NK-92 (cell line): Measurements from ENCODE around the gene CCL13.
"Not testable (repeated sequence)": the region's sequence is repeated elsewhere in the genome, so short reads cannot be mapped to it uniquely, and the experiment has no call there.

ENCODE experiments used
- DNase-seq: peaks from one replicate; lab custom pipeline; 2025; ENCODE audit not compliant: unreplicated experiment; lab: John Stamatoyannopoulos, UW

CCL13 gene

GRCh38 chr17:34356194-34356593 lies at the start of gene CCL13:
TSS of gene CCL13 (plus strand) at chr17:34356480. CDS start at chr17:34356527, 47 bp downstream.
- no peak for DNase-seq

DNA sequence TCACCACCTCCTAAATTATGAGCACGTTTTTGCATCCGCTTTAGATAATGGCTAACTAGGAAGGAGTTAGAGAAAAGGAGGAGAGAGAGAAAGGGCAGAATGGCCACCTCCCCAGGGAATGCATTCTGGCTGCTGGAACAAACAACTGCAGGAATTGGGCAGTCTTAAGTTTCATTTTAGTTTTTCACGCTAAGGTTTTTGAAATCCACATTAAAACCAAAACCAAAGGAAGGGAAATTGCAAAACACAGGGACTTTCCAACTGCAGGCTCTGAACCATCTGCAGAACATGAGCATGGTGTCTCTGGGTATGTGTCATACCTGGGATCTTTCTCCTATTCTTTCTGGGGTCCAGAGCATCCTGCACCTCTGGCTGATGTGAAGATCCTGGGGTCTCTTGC lies 49.2 kb upstream of the CCL13 start:
- no peak for DNase-seq

DNA sequence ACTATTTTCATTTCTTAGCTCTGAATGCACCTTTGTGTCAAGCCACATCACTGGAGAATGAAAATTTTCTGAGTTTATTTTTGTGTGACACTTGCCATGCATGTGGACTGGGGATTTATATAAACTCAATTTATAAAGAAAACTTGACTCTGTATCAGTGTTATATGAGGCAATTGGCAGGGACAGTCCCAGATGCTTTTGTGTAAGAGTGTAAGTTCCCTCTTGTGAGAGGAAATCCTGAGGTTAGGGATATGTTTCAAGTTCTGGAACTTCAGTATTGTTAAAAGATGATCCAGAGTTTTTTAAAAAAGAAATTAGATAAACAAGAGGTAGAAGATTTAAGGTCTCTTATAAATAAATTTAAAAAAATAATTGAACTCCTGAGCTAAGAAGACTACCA lies 47.9 kb upstream of the CCL13 start:
- DNase-seq: no peak

DNA sequence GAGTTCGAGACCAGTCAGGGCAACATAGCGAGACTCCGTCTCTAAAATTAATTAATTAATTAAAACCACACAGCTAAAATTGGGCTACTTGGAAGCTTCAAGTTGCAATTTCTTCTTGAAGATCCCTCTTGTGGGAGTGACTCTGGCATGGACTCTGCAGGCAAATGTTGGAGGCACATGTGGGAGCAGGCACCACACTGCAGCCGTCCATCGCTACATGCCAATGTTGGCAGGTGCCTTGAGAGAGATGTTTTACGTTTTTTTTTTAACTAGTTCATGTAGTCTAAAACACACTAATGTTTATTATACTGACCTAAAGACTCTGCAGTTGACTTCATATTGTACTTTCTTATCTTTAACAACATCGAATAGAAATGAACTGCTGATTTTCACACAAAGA lies 45.0 kb upstream of the CCL13 start:
- no peak for DNase-seq

GRCh38 chr17:34312080-34312479 lies 44.2 kb upstream of the CCL13 start:
- DNase-seq: no peak

DNA sequence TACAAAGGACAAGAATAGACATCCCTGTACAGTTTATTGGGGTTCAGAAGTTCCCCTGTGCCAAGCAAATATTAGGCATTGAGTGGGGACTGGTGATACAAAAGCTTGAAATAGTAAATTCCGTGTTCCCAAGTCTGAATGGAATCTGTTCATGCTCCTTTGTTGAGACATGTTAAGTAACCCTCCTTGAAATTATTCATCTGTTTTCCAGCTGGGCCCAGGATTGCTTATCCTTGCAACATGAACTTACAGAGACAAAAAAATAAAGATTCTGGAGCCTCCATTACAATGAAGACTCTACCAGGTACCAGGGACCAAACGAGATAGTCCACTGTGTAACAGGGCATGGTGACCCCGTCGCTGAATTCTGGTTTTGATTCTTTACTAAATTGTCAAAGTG lies 43.1 kb upstream of the CCL13 start:
- DNase-seq: no peak

DNA sequence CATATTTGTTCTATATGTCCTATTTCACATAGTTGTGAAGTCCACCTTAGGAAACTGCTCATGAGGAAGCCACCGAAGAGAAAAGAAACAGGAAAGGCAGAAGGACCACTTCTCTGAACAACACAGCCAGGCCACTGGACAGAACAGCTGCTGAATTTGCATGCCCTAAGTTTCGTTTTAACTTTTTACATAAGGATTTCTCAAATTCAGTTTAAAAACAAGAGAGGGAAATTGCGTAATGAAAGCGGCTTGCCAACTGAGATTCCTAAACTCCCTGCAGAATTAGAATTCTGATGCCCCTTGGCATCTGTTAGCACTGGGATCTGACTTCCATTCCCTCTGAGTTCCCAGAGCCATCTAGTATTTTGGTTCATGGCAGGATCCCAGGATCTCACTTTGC lies 42.0 kb upstream of the CCL13 start:
- DNase-seq: no peak

DNA sequence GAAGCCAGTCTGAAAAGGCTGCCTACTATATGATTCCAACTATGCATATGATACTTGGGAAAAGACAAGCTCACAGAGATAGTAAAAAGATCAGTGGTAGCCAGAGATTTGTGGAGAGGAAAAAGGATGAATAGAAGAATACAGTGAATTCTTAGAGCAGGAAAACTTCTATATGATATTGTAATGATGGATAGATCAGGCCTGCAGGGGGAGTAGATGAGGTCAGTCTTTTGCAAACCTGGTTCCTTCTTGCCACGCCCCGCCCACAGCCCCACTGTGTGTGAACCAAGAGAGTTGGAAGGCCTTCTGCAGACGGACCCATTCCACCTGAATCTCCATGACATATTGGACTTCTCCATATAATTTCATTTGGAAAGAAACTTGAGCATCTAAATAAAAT lies 37.8 kb upstream of the CCL13 start:
- DNase-seq: no peak

DNA sequence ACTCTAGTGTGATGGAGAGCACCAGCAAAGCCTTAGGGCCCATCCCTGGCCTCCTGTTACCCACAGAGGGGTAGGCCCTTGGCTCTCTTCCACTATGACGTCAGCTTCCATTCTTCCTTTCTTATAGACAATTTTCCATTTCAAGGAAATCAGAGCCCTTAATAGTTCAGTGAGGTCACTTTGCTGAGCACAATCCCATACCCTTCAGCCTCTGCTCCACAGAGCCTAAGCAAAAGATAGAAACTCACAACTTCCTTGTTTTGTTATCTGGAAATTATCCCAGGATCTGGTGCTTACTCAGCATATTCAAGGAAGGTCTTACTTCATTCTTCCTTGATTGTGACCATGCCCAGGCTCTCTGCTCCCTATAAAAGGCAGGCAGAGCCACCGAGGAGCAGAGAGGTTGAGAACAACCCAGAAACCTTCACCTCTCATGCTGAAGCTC lies 37.2 kb upstream of the CCL13 start, which contains the start of gene CCL8:
Gene CCL8, plus strand, starts transcription at position 397 of the 445 bp plus-strand sequence. CDS start 67 bp downstream, outside the sequence.
- DNase-seq: no peak

- no peak for DNase-seq
These were observed 34.3 kb upstream of the CCL13 start for GRCh38 chr17:34321964-34322363.

DNA sequence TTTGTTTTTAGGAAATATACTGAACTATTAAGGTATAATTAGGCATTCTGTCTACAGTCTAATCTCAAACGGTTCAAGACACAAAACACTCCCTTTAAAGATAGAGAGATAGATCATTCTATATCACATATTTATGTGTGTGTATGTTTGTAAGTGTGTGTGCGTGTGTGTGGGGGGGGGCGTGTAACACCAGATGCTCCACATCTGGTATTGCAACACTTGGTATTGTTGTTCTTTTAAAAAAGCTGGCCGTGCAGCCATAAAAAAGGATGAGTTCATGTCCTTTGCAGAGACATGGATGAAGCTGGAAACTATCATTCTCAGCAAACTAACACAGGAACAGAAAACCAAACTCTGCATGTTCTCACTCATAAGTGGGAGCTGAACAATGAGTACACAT lies 28.7 kb upstream of the CCL13 start:
- not testable (repeated sequence) for DNase-seq

- no peak for DNase-seq
These were observed 18.6 kb upstream of the CCL13 start for GRCh38 chr17:34337701-34338100.

DNA sequence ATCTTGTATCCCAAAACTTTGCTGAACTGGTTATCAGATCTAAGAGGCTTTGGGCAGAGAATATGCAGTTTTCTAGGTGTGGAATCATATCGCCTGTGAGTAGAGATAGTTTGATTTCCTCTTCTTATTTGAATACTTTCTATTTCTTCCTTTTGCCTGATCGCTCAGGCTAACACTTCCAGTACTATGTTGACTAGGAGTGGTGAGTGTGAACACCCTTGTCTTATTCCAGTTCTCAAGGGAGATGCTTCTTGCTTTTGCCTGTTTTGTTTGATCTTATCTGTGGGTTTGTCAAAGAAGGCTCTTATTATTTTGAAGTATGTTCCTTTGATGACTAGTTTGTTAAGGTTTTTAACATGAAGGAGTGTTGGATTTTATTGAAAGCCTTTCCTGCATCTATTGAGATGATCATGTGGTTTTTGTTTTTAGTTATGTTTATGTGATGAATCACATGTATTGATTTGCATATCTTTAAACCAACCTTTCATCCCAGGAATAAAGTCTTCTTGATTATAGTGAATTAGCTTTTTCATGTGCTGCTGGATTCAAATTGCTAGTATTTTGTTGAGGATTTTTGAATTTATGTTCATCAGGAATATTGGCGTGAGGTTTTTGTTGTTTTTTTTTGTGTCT lies 17.0 kb upstream of the CCL13 start:
- no peak for DNase-seq

DNA sequence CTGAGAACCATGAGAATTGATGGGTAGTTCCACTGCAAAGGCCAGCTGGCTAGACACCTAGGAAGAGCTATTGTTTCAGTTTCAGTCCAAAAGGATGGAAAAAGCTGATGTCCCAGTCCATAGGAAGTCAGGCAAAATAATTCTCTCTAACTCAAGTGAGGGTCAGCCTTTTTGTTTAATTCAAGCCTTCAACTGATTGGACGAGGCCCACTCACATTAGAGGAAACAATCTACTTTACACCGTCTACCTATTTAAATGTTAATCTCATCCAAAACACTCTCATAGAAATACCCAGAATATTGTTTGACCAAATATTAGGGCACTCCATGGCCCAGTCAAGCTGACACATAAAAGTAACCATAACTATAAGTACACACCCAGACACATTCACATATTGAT lies 14.4 kb upstream of the CCL13 start:
- DNase-seq: no peak

DNA sequence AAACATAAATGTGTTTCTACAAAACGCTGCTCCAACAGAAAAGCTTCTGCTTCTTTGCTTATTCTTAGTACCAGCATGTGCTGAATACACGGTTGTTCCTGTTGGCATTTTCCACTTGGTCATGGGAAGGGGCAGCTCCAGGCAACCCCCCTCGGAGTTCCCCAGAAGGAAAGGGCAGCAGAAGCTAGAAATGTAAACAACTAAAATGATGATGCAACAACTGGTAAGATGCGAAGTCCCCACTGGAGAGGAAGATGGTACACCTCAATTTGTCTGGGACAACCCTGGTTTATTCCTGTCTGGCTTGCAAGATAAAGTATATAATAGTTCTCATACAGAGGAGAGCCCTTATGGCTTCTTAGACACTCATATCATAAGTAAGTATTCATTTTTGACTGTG lies 9.2 kb upstream of the CCL13 start:
- DNase-seq: no peak

DNA sequence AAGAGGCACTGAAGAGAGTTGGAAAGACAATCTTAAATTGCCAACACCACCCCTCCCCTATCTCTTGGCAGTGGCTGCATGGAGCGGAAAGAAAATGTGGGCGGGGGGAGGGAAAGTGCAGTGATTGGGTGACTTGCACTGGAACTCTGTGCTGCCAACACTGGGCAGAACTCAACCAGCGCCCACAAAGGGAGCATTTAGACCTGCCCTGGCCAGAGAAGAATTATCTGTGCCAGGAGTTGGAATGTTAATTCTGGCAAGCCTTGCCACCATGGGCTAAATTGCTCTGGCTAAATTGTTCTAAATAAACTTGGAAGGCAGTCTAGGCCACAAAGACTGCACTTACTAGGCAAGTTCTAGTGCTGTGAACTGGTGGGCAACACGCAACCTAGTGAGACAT lies 6.5 kb upstream of the CCL13 start:
- no peak for DNase-seq

DNA sequence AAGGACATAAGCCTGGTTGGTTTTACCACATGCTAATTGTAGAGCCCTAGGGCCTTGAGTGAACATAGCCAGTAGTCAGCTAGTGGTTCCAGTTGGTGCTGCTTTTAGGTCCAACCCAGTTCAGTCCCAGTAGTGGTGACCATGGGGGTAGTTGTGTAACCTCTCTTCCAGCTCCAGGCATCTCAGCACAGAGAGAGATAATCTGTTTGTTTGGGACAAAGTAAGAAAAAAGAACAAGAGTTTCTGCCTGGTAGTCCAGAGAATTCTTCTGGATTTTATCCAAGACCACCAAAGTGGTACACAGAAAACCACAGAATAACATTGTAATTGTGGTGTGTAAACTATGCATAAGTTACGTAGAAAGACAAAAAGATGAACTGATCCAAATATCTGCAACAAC lies 5.2 kb upstream of the CCL13 start:
- DNase-seq: no peak

DNA sequence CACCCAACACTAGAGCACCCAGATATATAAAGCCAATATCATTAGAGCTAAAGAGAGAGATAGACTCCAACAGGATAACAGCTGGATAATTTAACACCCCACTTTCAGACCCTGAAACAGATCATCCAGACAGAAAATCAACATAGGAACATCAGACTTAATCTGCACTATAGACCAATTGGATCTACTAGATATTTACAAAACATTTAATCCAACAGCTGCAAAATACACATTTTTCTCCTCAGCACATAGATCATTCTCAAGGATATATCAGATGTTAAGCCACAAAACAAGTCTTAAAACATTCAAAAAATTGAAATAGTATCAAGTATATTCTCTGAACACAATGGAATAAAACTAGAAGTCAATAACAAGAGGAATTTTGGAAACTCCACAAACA lies 4.1 kb upstream of the CCL13 start:
- DNase-seq: no peak

- DNase-seq: no peak
These were observed 1.6 kb upstream of the CCL13 start for GRCh38 chr17:34354637-34355036.

DNA sequence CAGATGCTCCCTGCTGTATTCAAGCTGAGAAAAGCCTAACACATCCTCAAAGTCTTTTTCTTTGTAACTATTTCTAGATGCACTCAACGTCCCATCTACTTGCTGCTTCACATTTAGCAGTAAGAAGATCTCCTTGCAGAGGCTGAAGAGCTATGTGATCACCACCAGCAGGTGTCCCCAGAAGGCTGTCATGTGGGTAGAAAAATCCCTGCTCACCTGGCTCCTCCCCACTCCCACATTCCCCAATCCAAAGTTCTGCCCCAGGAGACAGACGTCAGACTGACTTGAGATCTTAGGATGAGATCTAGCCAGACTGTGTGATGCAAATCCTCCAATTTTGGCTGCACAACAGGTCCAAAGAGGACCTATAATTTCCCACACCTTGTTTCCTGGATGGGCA lies 1.1 kb downstream of the CCL13 start:
- no peak for DNase-seq

- DNase-seq: no peak
These were observed 2.4 kb downstream of the CCL13 start for GRCh38 chr17:34358631-34359030.

DNA sequence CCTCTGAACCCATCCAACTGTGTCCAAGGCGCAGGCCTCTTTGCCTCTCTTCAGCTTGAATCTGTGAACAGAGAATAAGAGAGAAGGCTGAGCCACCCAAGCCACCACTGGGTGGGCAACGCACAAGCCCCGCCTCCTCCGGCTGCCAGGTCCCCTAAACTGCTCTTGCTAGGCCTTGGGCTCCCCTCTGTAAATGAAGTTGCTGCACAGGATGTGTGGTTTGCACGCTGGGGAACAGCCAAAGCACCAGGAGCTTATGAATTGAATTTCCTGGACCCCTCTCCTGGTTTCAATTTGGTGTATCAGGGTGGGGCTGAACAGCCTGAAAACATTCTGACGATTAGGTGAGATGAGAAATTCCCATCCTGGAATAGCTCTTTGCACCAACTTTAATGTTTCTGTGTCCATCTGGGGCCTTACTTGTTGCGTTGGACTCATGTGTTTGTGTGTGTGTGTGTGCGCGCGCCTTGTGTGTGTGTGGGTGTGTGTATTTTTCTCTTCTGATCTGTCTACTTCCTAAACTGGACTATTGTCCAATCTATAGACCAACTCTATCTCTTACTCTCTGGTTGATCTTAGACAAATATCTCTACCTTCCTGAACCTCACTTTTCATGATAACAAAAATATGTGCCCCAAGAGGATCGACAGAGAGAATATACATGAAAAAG lies 4.5 kb downstream of the CCL13 start:
- DNase-seq: no peak
